Caco-2 (cell line): Measurements from ENCODE around the gene ZNF385A. TPM values are rescaled to one million over a fixed set of nuclear protein-coding genes. Genes with fewer than 3 reads are reported as not detected.

Source experiments
- BruUV-seq: library from RNA; stranded (reverse); fragments of 400-500 nt; replicated peaks from 2 replicates; lab custom pipeline; 2021; lab: Mats Ljungman, UMichigan
- CTCF ChIA-PET: fragments of 300-600 bp; sonication (Branson Sonifier 250); formaldehyde crosslinking; loops from one replicate; lab custom pipeline; 2022; ENCODE audit warnings: antibody characterized with exemption; lab: Charles Lee
- POLR2A ChIA-PET: fragments of 300-600 bp; sonication (Branson Sonifier 250); formaldehyde crosslinking; loops from one replicate; lab custom pipeline; 2022; ENCODE audit warnings: antibody characterized with exemption; lab: Charles Lee
- DNase-seq, 2 experiments: peaks; one replicate each; pipeline versions ENCODE4 v3.0.0 to v3.0.0-alpha.2; 2020 to 2022
- H3K27me3 ChIP-seq: replicated peaks from 2 replicates; pipeline ENCODE4 v1.6.0; 2011; ENCODE audit warnings: low read length; ENCODE audit not compliant: control insufficient read depth, insufficient read depth
- H3K36me3 ChIP-seq: 2 replicates; pipeline ENCODE4 v1.5.1; 2011; ENCODE audit warnings: low read length; ENCODE audit not compliant: control insufficient read depth, insufficient read depth
- H3K4me1 ChIP-seq: fragments of 250-450 bp; sonication (Bioruptor Pico); 2 replicates; pipeline ENCODE4 v1.5.1; 2020; ENCODE audit warnings: mild to moderate bottlenecking
- H3K4me3 ChIP-seq: 2 replicates; pipeline ENCODE4 v1.5.1; 2011; ENCODE audit warnings: low read depth, mild to moderate bottlenecking, control low read depth, low read length
- H3K9me3 ChIP-seq: fragments of 250-450 bp; sonication (Bioruptor Pico); 2 replicates; pipeline ENCODE4 v1.5.1; 2020; ENCODE audit warnings: mild to moderate bottlenecking, moderate library complexity
- H3K27ac Mint-ChIP-seq: one replicate; pipeline ENCODE4 v1.8.0; 2022; ENCODE audit warnings: mixed read lengths; ENCODE audit not compliant: unreplicated experiment
- H3K27me3 Mint-ChIP-seq: one replicate; pipeline ENCODE4 v1.8.0; 2022; ENCODE audit warnings: mixed read lengths; ENCODE audit not compliant: insufficient read depth, unreplicated experiment
- H3K36me3 Mint-ChIP-seq: one replicate; pipeline ENCODE4 v1.8.0; 2022; ENCODE audit warnings: mild to moderate bottlenecking, mixed read lengths; ENCODE audit not compliant: insufficient read depth, unreplicated experiment
- H3K4me1 Mint-ChIP-seq: one replicate; pipeline ENCODE4 v1.8.0; 2022; ENCODE audit warnings: low read depth, mixed read lengths; ENCODE audit not compliant: unreplicated experiment
- H3K4me3 Mint-ChIP-seq: one replicate; pipeline ENCODE4 v1.8.0; 2022; ENCODE audit warnings: mild to moderate bottlenecking, moderate library complexity, mixed read lengths; ENCODE audit not compliant: unreplicated experiment
- H3K9me3 Mint-ChIP-seq: one replicate; pipeline ENCODE4 v1.8.0; 2022; ENCODE audit warnings: mixed read lengths; ENCODE audit not compliant: unreplicated experiment
- CTCF ChIP-seq, 2 experiments: fragments of 200-600 bp in 1 of 2; IDR thresholded peaks; 1 replicate in 1 of 2; 2 replicates in 1 of 2; pipeline versions ENCODE4 v1.5.1 to v1.8.0; 2011 to 2022; ENCODE audit warnings: antibody characterized with exemption in 1 of 2, control low read depth in 1 of 2, inconsistent platforms in 1 of 2, low read depth in 1 of 2, low read length in 1 of 2, mild to moderate bottlenecking in 1 of 2, moderate library complexity in 1 of 2; ENCODE audit not compliant: insufficient read depth in 1 of 2, severe bottlenecking in 1 of 2, unreplicated experiment in 1 of 2
- intact Hi-C: fragments of 100-400 bp; cut with micrococcal nuclease; formaldehyde crosslinking; loops from one replicate; pipeline ENCODE4 v1.10.0; 2022; ENCODE audit not compliant: unreplicated experiment
- total RNA-seq: library from RNA; stranded (reverse); gene quantifications from 2 replicates; pipeline ENCODE4 v1.2.3, GENCODE V29; 2022

Gene ZNF385A
- total RNA-seq, 1 experiment from 2014 or later, result 8.4 TPM

GRCh38 chr12:54385251-54385914, 850 bp upstream of the ZNF385A start:
- POLR2A ChIA-PET, result no interaction called here
- intact Hi-C loops, result no loop called here
- BruUV-seq, result no TSS peak
- H3K4me1 ChIP-seq, result peaks cover 34% of the 10 kb centered on the region
- H3K36me3 Mint-ChIP-seq, result peaks cover 17% of the 10 kb centered on the region
- no peak overlapping the region for H3K27ac Mint-ChIP-seq
- no peak for DNase-seq
- CTCF ChIA-PET, result interaction anchor here (1.5 to 3.2 kb wide), 2 partner anchors 14 to 48 kb away, joined by 4 to 18 read pairs; no protein-coding TSS in a partner anchor
- no peaks in the 10 kb centered on the region for H3K27me3 ChIP-seq
- no peaks in the 10 kb centered on the region for H3K36me3 ChIP-seq
- H3K9me3 Mint-ChIP-seq, result no peaks in the 10 kb centered on the region
- TF ChIP-seq CTCF (IDR thresholded peaks at IDR 0.05; ENCODE audit: insufficient read depth in 1 of 2, low read depth in 1 of 2, low read length in 1 of 2, severe bottlenecking in 1 of 2, unreplicated experiment in 1 of 2), result no peak
- no peak overlapping the region for H3K4me3 ChIP-seq
- H3K27me3 Mint-ChIP-seq, result no peaks in the 10 kb centered on the region
- peaks cover 22% of the 10 kb centered on the region for H3K4me1 Mint-ChIP-seq
- H3K9me3 ChIP-seq, result no peaks in the 10 kb centered on the region
- no peak overlapping the region for H3K4me3 Mint-ChIP-seq

- Mint-ChIP-seq H3K4me3 (no peak overlapping the region), H3K9me3 (no peaks in the 10 kb centered on the region), H3K4me1 (peaks cover 9% of the 10 kb centered on the region), H3K36me3 (peaks cover 12% of the 10 kb centered on the region), H3K27me3 (no peaks in the 10 kb centered on the region), H3K27ac (no peak overlapping the region)
- Histone ChIP-seq H3K36me3 (no peaks in the 10 kb centered on the region), H3K27me3 (no peaks in the 10 kb centered on the region), H3K9me3 (no peaks in the 10 kb centered on the region), H3K4me3 (no peak overlapping the region), H3K4me1 (peaks cover 14% of the 10 kb centered on the region)
- no peak for TF ChIP-seq CTCF (IDR thresholded peaks at IDR 0.05; ENCODE audit: insufficient read depth in 1 of 2, low read depth in 1 of 2, low read length in 1 of 2, severe bottlenecking in 1 of 2, unreplicated experiment in 1 of 2)
- POLR2A ChIA-PET, result no interaction called here
- BruUV-seq, result no TSS peak
- CTCF ChIA-PET, result interaction anchor here (0.7 kb wide), 1 partner anchor 164 kb away, joined by 3 read pairs; no protein-coding TSS in a partner anchor
- intact Hi-C loops, result no loop called here
- DNase-seq, result no peak
Measured at GRCh38 chr12:54383041-54383609, 1.4 kb downstream of the ZNF385A start.

DNA sequence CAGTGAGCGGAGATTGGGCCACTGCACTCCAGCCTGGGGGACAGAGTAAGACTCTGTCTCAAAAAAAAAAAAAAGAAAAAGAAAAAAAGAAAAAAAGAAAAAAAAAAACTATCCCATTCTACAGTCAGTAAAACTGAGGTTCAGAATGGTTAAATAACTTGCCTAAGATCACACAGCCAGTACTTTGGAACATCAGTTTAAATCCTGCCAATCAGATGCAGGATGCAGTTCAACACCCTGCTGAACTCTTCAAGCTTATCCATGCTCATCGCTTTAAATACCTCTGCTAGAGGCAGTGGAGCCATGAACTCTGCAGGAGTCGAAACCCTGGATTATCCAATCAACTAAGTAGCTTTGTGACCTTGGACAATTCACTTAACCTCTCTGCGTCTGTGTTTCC, 3.4 kb downstream of the ZNF385A start:
- ChIA-PET CTCF (interaction anchor here (1.1 to 1.5 kb wide), 2 partner anchors 18 to 58 kb away, joined by 3 to 4 read pairs; no protein-coding TSS in a partner anchor), POLR2A (no interaction called here)
- no peaks in the 10 kb centered on the region for H3K4me1 ChIP-seq
- Mint-ChIP-seq H3K36me3 (peaks cover 4% of the 10 kb centered on the region), H3K4me1 (no peaks in the 10 kb centered on the region), H3K27me3 (no peaks in the 10 kb centered on the region), H3K27ac (no peak overlapping the region), H3K9me3 (no peaks in the 10 kb centered on the region), H3K4me3 (no peak overlapping the region)
- no peaks in the 10 kb centered on the region for H3K9me3 ChIP-seq
- no peak for TF ChIP-seq CTCF (IDR thresholded peaks at IDR 0.05; ENCODE audit: insufficient read depth in 1 of 2, low read depth in 1 of 2, low read length in 1 of 2, severe bottlenecking in 1 of 2, unreplicated experiment in 1 of 2)
- H3K36me3 ChIP-seq, result no peaks in the 10 kb centered on the region
- intact Hi-C loops, result no loop called here
- H3K4me3 ChIP-seq, result no peak overlapping the region
- no TSS peak for BruUV-seq
- no peaks in the 10 kb centered on the region for H3K27me3 ChIP-seq
- no peak for DNase-seq
